Aorta (tissue), 5 donors: ENCODE measurements around the gene SMPD3. TPM values are rescaled to one million over a fixed set of nuclear protein-coding genes. Genes with fewer than 3 reads are reported as not detected.

Experiments used
- ATAC-seq: fragments of 200-7000 bp; cut with Tn5 transposase; one replicate; pipeline ENCODE4 v1.9.1; 2022; ENCODE audit warnings: moderate library complexity; ENCODE audit not compliant: low FRiP score
- DNase-seq, 2 donors: peaks; one replicate each; pipeline ENCODE4 v3.0.0-alpha.2; 2020
- H3K27ac ChIP-seq, 2 donors: one replicate each; pipeline ENCODE4 v1.5.1; 2013; ENCODE audit warnings: low read length in 2 of 2, mild to moderate bottlenecking in 2 of 2, moderate library complexity in 2 of 2, control low read depth in 1 of 2, inconsistent platforms in 1 of 2, low read depth in 1 of 2
- H3K27me3 ChIP-seq, 2 donors: one replicate each; pipeline ENCODE4 v1.6.1; 2013; ENCODE audit warnings: control low read depth in 1 of 2, low read length in 1 of 2, mild to moderate bottlenecking in 1 of 2, moderate library complexity in 1 of 2; ENCODE audit not compliant: insufficient read depth in 2 of 2, control insufficient read depth in 1 of 2
- H3K36me3 ChIP-seq, 2 donors: one replicate each; pipeline ENCODE4 v1.6.1; 2013; ENCODE audit warnings: control low read depth in 1 of 2, low read length in 1 of 2, mild to moderate bottlenecking in 1 of 2; ENCODE audit not compliant: insufficient read depth in 2 of 2, control insufficient read depth in 1 of 2
- H3K4me1 ChIP-seq, 2 donors: one replicate each; pipeline ENCODE4 v1.6.1; 2013; ENCODE audit warnings: low read length in 2 of 2, control low read depth in 1 of 2, mild to moderate bottlenecking in 1 of 2, moderate library complexity in 1 of 2; ENCODE audit not compliant: insufficient read depth in 2 of 2, control insufficient read depth in 1 of 2
- H3K4me3 ChIP-seq, 2 donors: one replicate each; pipeline ENCODE4 v1.5.1; 2013; ENCODE audit warnings: low read length in 2 of 2, control low read depth in 1 of 2, mild to moderate bottlenecking in 1 of 2
- H3K9me3 ChIP-seq: one replicate; pipeline ENCODE4 v1.6.1; 2013; ENCODE audit warnings: mild to moderate bottlenecking, low read length; ENCODE audit not compliant: control insufficient read depth
- WGBS, 2 donors: extraction: QIAGEN DNeasy Blood & Tissue Kit; methylation state at CpG; one replicate each; pipeline ENCODE4 v1.1.7; 2013; 5-methylcytosine and 5-hydroxymethylcytosine counted together
- intact Hi-C, 2 donors: fragments of 100-400 bp; cut with DNase I; formaldehyde crosslinking; loops; one replicate each; pipeline versions ENCODE4 v1.14.2 to v1.15.0; 2022
- polyA plus RNA-seq, 2 donors: library from polyadenylated mRNA; stranded (reverse); fragments of 200-250 nt; gene quantifications; one replicate each; pipeline ENCODE4 v1.2.3, GENCODE V29; 2013
- total RNA-seq, 2 donors: library from RNA; stranded (reverse); fragmentation: NEBNext Ultra II Directional; extraction: Animal tissue kit (Norgen Biotek cat#: 25700); gene quantifications; one replicate each; pipeline ENCODE4 v1.2.1, GENCODE V29; 2021
- donor health status: healthy with polysubstance abuse.
- donor health status: Bipolar disorder and iron deficiency.
- donor health status: DM: no; HTN: no; CAD: no.
- donor health status: DM: no; HTN: no; CAD: no.
- donor health status: DM: yes; HTN: yes; CAD: no.

SMPD3 gene
- total and polyA plus RNA-seq, 4 donors = 0.29 to 7.5 (median 1.1) TPM; not detected in 1

DNA sequence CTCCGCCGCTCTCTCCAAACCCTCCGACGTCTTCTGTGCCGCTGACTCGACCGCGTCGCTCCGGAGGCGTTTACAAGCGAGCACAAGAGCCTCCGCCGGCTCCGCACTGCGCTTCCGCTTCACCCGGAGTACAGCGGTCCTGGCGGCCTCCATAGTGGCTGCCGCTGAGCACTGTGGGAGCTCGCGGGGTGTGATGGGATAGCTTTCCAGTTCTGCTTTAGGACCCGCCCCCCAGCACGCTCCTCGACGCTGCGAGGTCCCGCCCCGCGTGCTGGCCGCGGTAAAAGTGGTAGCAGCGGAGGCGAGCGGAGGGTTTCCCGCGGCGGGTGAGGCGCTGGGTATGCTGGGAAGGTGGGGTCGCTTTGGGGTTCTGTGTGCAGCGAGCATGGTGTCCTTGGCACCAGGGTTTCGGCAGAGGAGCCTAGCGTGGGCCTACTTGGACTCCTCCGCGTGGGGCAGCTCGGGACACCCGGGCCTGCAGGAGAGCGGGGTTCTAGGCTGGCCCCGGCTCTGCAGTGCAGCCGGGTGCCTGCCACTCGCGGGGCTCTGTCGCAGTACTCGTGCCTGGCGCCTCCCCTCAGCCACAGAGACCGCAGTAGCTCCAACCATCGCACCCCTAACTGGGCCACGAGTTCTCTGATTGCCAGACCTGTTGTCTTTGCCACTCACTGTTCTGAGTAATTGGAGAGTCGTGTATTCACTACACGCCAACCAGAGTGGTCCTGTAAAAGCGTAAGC lies 137.4 kb downstream of the SMPD3 start, which contains the start of the genes PRMT7 and SLC7A6OS:
Gene PRMT7, plus strand, starts transcription at position 246 of the 738 bp plus-strand sequence. CDS start 4,961 bp downstream, outside the sequence.
Gene SLC7A6OS, minus strand, starts transcription at position 173 of the 738 bp plus-strand sequence. Its CDS starts 20 bp downstream, at position 153.
- H3K27me3 ChIP-seq = no peaks in the 10 kb centered on the region
- WGBS, 2 donors = 0% methylated on average over 58 to 62 of the region's 62 CpGs
- peaks cover 2% of the 10 kb centered on the region in 2 donors for H3K36me3 ChIP-seq
- ATAC-seq = peak; percentile 99
- peak; percentile 94 to 96 for DNase-seq
- no peaks in the 10 kb centered on the region for H3K9me3 ChIP-seq
- intact Hi-C loops = loop anchor here (1.0 to 5.0 kb wide), 3 partner anchors 47 to 64 kb away; partner anchors contain the start of genes SLC7A6 (in 2 of the 2) and PLA2G15 (in 1 of the 2)
- H3K4me3 ChIP-seq = peak within 1 kb of the TSS; percentile 73
- H3K27ac ChIP-seq = peak within 1 kb of the TSS in 1 of 2 donors; percentile 16
- peaks cover 0 to 6% of the 10 kb centered on the region in 2 donors for H3K4me1 ChIP-seq

DNA sequence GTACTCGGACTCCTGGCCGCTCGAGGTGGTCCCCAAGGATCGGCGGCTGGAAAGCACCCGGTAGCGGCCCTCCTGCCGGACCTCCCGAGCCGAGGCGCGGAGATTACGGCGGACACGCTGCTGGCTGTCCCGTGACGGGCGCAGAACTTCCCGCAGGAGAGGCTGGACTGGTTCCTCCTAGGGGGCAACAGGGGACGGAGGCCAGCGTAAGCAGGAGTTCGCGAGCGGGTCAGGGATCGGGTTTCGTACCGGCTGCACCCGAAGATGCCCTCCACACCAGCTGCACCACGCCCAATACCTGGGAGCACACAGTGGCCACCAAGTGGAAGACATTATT lies 137.9 kb downstream of the SMPD3 start:
- intact Hi-C loops = loop anchor here (5.0 kb wide), 2 partner anchors 48 to 63 kb away; partner anchors contain the start of genes PLA2G15 (in 1 of the 2) and SLC7A6 (in 1 of the 2)
- Histone ChIP-seq H3K27me3 (no peaks in the 10 kb centered on the region), H3K36me3 (peaks cover 0 to 2% of the 10 kb centered on the region in 2 donors), H3K27ac (peak overlapping the region in 1 of 2 donors; percentile 11), H3K4me1 (peaks cover 0 to 6% of the 10 kb centered on the region in 2 donors), H3K4me3 (peak overlapping the region; percentile 73), H3K9me3 (no peaks in the 10 kb centered on the region)
- ATAC-seq = peak; percentile 55
- WGBS, 2 donors = 0% methylated on average over 29 of the region's 29 CpGs
- peak; percentile 67 to 77 for DNase-seq

DNA sequence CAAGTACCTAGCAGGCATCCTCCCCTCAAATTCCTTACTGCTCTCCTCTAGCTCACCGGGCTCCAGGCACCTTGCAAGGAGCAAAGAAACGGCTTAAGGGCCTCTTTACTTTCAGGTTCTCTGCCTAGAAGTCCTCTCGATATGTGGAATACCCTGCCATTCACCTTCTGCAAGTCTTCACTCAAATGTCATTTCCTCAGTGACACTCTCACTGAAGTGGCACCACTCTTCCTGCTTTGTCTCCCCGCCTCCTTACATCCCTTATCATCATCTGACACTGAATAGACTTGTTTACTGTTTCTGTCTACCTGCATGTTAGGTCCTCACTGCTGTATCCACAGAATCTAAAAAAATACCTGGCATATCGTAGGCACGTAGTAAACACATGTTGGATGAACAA lies 138.5 kb downstream of the SMPD3 start:
- Histone ChIP-seq H3K27ac (no peak overlapping the region), H3K4me1 (peaks cover 0 to 6% of the 10 kb centered on the region in 2 donors), H3K27me3 (no peaks in the 10 kb centered on the region), H3K4me3 (peak overlapping the region in 1 of 2 donors; percentile 73), H3K36me3 (peaks cover 0 to 5% of the 10 kb centered on the region in 2 donors), H3K9me3 (no peaks in the 10 kb centered on the region)
- 45 to 48% methylated on average over 6 of the region's 6 CpGs for WGBS, 2 donors
- ATAC-seq = no peak
- intact Hi-C loops = loop anchor here (5.0 kb wide), 2 partner anchors 47 to 62 kb away; partner anchors contain the start of genes PLA2G15 (in 1 of the 2) and SLC7A6 (in 1 of the 2)
- no peak for DNase-seq

Other genes starting within 250 kb of the SMPD3 start
- under 1 TPM; 0.36 to 0.60 TPM for gene ESRP2, start 212.4 kb downstream of the SMPD3 start, total RNA-seq
- gene ESRP2, start 212.4 kb downstream of the SMPD3 start, polyA plus RNA-seq = 1 to 10 TPM in 1 of 2 donors, under 1 TPM in 1; 0.03 to 2.3 TPM
- 10 to 100 TPM; 13.6 to 28.4 TPM for gene PLA2G15, start 203.1 kb downstream of the SMPD3 start, total RNA-seq
- 1 to 10 TPM; 7.2 to 7.5 TPM for gene PLA2G15, start 203.1 kb downstream of the SMPD3 start, polyA plus RNA-seq
- 10 to 100 TPM; 47.0 to 52.4 TPM for gene SLC7A6, start 184.0 kb downstream of the SMPD3 start, total RNA-seq
- gene SLC7A6, start 184.0 kb downstream of the SMPD3 start, polyA plus RNA-seq = 10 to 100 TPM in 1 of 2 donors, 1 to 10 TPM in 1; 2.4 to 12.8 TPM
- 10 to 100 TPM; 13.7 to 21.1 TPM for gene SLC7A6OS, start 137.6 kb downstream of the SMPD3 start, total RNA-seq
- gene SLC7A6OS, start 137.6 kb downstream of the SMPD3 start, polyA plus RNA-seq = 1 to 10 TPM; 4.0 to 8.3 TPM
- gene PRMT7, start 137.5 kb downstream of the SMPD3 start, total RNA-seq = 10 to 100 TPM; 21.4 to 41.7 TPM
- 10 to 100 TPM; 11.0 to 99.2 TPM for gene PRMT7, start 137.5 kb downstream of the SMPD3 start, polyA plus RNA-seq
- gene ZFP90, start 90.8 kb upstream of the SMPD3 start, total RNA-seq = 10 to 100 TPM; 17.1 to 31.0 TPM
- 10 to 100 TPM in 1 of 2 donors, 1 to 10 TPM in 1; 7.9 to 13.0 TPM for gene ZFP90, start 90.8 kb upstream of the SMPD3 start, polyA plus RNA-seq
- under 1 TPM; 0.81 to 0.97 TPM for gene CDH3, start 196.8 kb upstream of the SMPD3 start, total RNA-seq
- gene CDH3, start 196.8 kb upstream of the SMPD3 start, polyA plus RNA-seq = under 1 TPM in 1 of 2 donors, not detected in 1; 0.25 TPM